H1 (cell line): Measurements from ENCODE around the gene GJC2. TPM values are rescaled to one million over a fixed set of nuclear protein-coding genes. Genes with fewer than 3 reads are reported as not detected.

Experiments used
- CBX5 ChIP-seq: fragments of 300-800, 300-1000 bp; sonication (generic); IDR thresholded peaks from 2 replicates; pipeline ENCODE4 v1.7.1; 2016; ENCODE audit warnings: antibody characterized with exemption, low read length, low read depth
- EZH2 ChIP-seq: fragments of 200-600 bp; sonication (generic); IDR thresholded peaks from 2 replicates; pipeline ENCODE4 v1.7.1; 2012; ENCODE audit warnings: low read depth, mild to moderate bottlenecking, moderate library complexity, low read length, inconsistent platforms; ENCODE audit not compliant: severe bottlenecking
- HDAC2 ChIP-seq, 2 experiments: fragments of 300-600 bp in 1 of 2; sonication (generic) in 1 of 2; IDR thresholded peaks; 2 replicates each; pipeline ENCODE4 v1.6.1; 2011 to 2012; ENCODE audit warnings: low read depth in 2 of 2, low read length in 2 of 2, mild to moderate bottlenecking in 2 of 2, moderate library complexity in 2 of 2, borderline replicate concordance in 1 of 2, inconsistent platforms in 1 of 2
- MAFK ChIP-seq: IDR thresholded peaks from 2 replicates; pipeline ENCODE4 v1.6.1; 2012; ENCODE audit warnings: low read depth, mild to moderate bottlenecking, improper control_type of control experiment, low read length
- POLR2AphosphoS5 ChIP-seq: IDR thresholded peaks from 2 replicates; pipeline ENCODE4 v1.6.1; 2011; ENCODE audit warnings: low read depth, low read length
- POU5F1 ChIP-seq: IDR thresholded peaks from 2 replicates; pipeline ENCODE4 v1.6.1; 2011; ENCODE audit warnings: low read depth, mild to moderate bottlenecking, low read length, moderate library complexity
- SIN3A ChIP-seq, 2 experiments: IDR thresholded peaks in 1 of 2; conservative IDR thresholded peaks in 1 of 2; 2 replicates each; pipeline ENCODE4 v1.6.1; 2011 to 2012; ENCODE audit warnings: low read length in 2 of 2, improper control_type of control experiment in 1 of 2, low read depth in 1 of 2, mild to moderate bottlenecking in 1 of 2
- SP4 ChIP-seq: IDR thresholded peaks from 2 replicates; pipeline ENCODE4 v1.6.1; 2012; ENCODE audit warnings: low read length, inconsistent platforms
- polyA plus RNA-seq, 7 experiments: library from polyadenylated mRNA; depleted of rRNA in 3 of 7; stranded (reverse) in 5 of 7; unstranded in 2 of 7; fragments of >200 nt in 5 of 7; fragments of 200-250 nt in 2 of 7; gene quantifications; 1 replicate in 5 of 7; 2 replicates in 1 of 7; 4 replicates in 1 of 7; pipeline versions ENCODE4 v1.2.1 to v1.2.3, GENCODE V29; 2011 to 2013; ENCODE audit warnings: missing spikeins in 2 of 7, mixed read lengths in 2 of 7
- total RNA-seq: library from RNA; stranded (reverse); fragmentation: NEBNext Ultra II Directional; extraction: Animal tissue kit (Norgen Biotek cat#: 25700); gene quantifications from 2 replicates; pipeline ENCODE4 v1.2.1, GENCODE V29; 2021
- TF ChIP-seq, protein P1 (sequence below): fragments of 300-600 bp; sonication (generic); IDR thresholded peaks from 2 replicates; pipeline ENCODE4 v1.7.1; 2012; ENCODE audit warnings: low read length, moderate library complexity, mild to moderate bottlenecking, inconsistent platforms; ENCODE audit not compliant: insufficient replicate concordance

Gene GJC2
- total and polyA plus RNA-seq, 2 of the 8 experiments (the other 6 are each of a cell fraction or from before 2014, with no cell fraction given): 0.17 to 0.54 TPM

DNA sequence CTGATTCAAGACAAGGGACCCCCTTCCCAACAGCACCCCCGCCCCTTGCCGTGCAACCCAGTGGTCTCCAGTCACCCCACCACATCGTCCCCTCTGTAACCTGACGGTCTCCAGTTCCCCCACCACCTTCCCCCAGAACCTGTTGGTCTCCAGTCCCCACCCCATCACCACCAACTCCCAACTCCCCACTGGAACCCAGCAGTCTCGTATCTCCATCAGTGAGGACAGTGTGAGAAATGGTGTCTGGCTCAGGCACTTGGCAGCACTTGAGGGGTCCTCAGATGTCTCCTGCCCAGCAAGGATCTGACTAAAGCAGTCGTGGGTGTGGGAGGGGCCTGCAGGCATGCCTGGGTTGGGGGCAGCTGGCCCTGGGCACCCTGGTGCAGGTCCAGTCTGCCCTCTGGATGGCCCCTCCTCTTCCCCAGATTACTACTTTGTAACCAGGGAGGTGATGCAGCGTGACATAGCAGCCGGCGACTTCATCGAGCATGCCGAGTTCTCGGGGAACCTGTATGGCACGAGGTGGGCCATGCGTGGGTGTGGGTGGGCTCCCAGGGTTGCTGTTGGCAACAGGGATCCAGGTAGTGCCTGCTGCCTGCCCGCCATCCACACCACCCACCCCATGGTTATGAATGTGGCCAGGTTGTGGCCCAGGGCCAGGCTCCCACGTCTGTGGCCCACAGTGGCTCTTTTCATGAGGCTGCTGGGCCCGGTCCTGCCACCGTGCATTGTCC, 3.1 kb upstream of the GJC2 start (continued):
- TF ChIP-seq, protein P1, sequence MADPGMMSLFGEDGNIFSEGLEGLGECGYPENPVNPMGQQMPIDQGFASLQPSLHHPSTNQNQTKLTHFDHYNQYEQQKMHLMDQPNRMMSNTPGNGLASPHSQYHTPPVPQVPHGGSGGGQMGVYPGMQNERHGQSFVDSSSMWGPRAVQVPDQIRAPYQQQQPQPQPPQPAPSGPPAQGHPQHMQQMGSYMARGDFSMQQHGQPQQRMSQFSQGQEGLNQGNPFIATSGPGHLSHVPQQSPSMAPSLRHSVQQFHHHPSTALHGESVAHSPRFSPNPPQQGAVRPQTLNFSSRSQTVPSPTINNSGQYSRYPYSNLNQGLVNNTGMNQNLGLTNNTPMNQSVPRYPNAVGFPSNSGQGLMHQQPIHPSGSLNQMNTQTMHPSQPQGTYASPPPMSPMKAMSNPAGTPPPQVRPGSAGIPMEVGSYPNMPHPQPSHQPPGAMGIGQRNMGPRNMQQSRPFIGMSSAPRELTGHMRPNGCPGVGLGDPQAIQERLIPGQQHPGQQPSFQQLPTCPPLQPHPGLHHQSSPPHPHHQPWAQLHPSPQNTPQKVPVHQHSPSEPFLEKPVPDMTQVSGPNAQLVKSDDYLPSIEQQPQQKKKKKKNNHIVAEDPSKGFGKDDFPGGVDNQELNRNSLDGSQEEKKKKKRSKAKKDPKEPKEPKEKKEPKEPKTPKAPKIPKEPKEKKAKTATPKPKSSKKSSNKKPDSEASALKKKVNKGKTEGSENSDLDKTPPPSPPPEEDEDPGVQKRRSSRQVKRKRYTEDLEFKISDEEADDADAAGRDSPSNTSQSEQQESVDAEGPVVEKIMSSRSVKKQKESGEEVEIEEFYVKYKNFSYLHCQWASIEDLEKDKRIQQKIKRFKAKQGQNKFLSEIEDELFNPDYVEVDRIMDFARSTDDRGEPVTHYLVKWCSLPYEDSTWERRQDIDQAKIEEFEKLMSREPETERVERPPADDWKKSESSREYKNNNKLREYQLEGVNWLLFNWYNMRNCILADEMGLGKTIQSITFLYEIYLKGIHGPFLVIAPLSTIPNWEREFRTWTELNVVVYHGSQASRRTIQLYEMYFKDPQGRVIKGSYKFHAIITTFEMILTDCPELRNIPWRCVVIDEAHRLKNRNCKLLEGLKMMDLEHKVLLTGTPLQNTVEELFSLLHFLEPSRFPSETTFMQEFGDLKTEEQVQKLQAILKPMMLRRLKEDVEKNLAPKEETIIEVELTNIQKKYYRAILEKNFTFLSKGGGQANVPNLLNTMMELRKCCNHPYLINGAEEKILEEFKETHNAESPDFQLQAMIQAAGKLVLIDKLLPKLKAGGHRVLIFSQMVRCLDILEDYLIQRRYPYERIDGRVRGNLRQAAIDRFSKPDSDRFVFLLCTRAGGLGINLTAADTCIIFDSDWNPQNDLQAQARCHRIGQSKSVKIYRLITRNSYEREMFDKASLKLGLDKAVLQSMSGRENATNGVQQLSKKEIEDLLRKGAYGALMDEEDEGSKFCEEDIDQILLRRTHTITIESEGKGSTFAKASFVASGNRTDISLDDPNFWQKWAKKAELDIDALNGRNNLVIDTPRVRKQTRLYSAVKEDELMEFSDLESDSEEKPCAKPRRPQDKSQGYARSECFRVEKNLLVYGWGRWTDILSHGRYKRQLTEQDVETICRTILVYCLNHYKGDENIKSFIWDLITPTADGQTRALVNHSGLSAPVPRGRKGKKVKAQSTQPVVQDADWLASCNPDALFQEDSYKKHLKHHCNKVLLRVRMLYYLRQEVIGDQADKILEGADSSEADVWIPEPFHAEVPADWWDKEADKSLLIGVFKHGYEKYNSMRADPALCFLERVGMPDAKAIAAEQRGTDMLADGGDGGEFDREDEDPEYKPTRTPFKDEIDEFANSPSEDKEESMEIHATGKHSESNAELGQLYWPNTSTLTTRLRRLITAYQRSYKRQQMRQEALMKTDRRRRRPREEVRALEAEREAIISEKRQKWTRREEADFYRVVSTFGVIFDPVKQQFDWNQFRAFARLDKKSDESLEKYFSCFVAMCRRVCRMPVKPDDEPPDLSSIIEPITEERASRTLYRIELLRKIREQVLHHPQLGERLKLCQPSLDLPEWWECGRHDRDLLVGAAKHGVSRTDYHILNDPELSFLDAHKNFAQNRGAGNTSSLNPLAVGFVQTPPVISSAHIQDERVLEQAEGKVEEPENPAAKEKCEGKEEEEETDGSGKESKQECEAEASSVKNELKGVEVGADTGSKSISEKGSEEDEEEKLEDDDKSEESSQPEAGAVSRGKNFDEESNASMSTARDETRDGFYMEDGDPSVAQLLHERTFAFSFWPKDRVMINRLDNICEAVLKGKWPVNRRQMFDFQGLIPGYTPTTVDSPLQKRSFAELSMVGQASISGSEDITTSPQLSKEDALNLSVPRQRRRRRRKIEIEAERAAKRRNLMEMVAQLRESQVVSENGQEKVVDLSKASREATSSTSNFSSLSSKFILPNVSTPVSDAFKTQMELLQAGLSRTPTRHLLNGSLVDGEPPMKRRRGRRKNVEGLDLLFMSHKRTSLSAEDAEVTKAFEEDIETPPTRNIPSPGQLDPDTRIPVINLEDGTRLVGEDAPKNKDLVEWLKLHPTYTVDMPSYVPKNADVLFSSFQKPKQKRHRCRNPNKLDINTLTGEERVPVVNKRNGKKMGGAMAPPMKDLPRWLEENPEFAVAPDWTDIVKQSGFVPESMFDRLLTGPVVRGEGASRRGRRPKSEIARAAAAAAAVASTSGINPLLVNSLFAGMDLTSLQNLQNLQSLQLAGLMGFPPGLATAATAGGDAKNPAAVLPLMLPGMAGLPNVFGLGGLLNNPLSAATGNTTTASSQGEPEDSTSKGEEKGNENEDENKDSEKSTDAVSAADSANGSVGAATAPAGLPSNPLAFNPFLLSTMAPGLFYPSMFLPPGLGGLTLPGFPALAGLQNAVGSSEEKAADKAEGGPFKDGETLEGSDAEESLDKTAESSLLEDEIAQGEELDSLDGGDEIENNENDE: no peak
- TF ChIP-seq SP4: no peak
- no peak for TF ChIP-seq SIN3A (conservative IDR thresholded peaks at IDR 0.05 in 1 of 2, IDR thresholded peaks at IDR 0.05 in 1 of 2; ENCODE audit: low read depth in 1 of 2, low read length in 2 of 2)
- TF ChIP-seq MAFK: no peak
- no peak for TF ChIP-seq CBX5
- no peak for TF ChIP-seq EZH2
- TF ChIP-seq POLR2AphosphoS5: no peak
- no peak for TF ChIP-seq HDAC2 (IDR thresholded peaks at IDR 0.05; ENCODE audit: borderline replicate concordance in 1 of 2, low read depth in 2 of 2, low read length in 2 of 2)
- no peak for TF ChIP-seq POU5F1
